Measurements from ENCODE around the gene CAPNS2.

The CAPNS2 gene

GRCh38 chr16:55566432-55567175 lies at the start of gene CAPNS2:
Gene CAPNS2 (plus strand): TSS chr16:55566684. CDS start chr16:55566757, 73 bp downstream.
- no peak for DNase-seq

- no peak for DNase-seq
Observed at GRCh38 chr16:55521792-55522191, 44.7 kb upstream of the CAPNS2 start.

DNA sequence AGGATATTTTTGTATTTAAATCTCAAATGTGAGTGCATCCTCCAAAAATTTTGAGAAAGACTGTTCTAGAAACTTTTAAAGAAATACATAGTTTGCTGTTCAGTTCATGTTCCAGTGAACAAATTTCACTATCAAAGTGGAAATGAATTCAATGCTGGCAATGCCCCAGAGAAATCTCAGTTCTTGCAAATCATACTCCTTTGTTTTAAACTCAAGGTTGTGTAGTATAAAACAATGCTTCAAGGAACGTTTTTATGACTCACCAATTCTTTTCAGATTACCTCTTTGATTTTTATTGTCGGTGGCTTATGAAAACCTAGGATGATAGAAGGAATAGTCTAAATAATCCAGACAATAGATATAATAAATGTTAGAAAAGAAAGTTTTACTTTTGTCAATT lies 40.0 kb upstream of the CAPNS2 start:
- no peak for DNase-seq

DNA sequence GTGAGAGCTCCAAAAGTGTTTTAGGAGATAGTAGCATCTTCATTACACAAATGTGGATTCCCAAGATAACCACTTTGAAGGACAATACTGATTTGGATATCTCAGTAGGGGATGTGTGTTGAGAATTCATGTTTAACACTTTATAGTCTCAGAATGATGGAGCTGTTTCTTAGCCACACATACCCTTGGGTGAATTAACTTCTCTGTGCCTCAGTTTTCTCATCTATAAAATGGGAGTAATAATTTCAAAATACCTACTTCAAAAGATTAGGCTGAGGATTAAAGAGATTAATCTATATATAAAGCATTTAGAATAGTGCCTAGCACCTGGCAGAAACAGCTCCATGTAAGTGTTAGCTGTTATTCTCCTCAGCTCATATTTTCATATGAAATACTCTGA lies 38.6 kb upstream of the CAPNS2 start:
- DNase-seq, result no peak

GRCh38 chr16:55529018-55529417 lies 37.5 kb upstream of the CAPNS2 start:
- DNase-seq, result no peak

DNA sequence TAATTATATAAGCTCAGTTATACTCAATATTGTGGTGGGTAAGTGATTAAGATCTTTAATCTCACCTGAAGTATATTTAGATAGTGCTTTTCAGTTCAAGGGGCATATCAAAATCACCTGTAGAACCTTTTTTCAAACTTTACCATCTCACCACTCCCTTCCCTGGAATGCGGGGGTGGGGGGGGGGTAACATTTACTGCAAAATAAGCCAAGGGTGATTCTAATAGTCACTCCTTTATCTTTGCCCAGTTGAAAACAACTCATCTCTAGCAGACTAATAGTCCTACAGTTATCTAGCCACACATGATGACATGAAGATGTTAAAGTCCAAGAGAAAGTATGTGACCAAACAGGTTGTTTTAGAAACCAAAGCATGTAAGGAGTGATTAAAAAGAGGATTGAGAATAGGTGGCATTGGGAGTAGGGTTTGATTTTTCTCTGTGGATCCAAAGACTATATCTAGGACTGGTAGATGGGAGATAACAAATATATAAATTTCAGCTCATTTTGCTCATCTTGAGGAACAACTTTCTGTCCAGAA lies 36.1 kb upstream of the CAPNS2 start:
- no peak for DNase-seq

DNA sequence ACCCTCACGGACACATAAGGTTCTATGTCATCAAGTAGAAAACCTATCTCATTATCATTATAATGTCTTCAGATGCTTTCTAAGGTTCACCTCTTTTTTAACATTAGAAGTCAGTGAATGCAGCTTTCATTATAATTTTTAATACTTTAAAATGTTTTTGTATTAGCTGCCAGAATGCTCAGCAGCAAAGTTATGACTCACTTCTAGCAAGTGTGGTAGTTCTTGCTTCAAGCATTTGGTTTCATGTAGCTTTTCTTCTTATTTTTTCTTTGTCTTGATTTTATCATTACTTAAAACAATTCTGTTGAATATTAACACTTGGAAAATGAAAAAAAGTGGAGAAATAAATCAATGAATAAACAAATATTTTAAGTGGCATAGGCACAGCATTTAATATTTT lies 34.3 kb upstream of the CAPNS2 start:
- DNase-seq, result no peak

- no peak for DNase-seq
Observed at GRCh38 chr16:55534756-55535155, 31.7 kb upstream of the CAPNS2 start.

- DNase-seq, result no peak
Observed at GRCh38 chr16:55539049-55539448, 27.4 kb upstream of the CAPNS2 start.

- no peak for DNase-seq
Observed at GRCh38 chr16:55539488-55539887, 27.0 kb upstream of the CAPNS2 start.

DNA sequence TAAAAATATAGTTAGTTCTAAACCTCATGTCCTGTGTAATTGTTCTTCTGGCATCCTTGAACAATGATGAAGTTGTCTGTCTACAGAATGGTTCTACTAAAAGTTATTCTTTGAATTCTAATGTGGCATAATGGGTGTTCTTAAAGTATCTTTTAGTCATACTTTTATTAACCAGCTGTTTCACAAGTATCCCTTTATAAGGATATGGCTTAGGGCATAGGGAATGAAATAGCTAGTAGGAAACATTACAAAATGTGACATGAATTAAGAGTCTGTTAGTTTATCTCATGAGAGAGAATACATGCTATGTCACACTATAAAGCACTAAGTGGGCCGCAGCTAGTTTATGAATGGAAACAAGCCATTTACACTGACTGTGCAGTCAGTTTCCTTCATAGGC lies 26.3 kb upstream of the CAPNS2 start:
- DNase-seq, result no peak

DNA sequence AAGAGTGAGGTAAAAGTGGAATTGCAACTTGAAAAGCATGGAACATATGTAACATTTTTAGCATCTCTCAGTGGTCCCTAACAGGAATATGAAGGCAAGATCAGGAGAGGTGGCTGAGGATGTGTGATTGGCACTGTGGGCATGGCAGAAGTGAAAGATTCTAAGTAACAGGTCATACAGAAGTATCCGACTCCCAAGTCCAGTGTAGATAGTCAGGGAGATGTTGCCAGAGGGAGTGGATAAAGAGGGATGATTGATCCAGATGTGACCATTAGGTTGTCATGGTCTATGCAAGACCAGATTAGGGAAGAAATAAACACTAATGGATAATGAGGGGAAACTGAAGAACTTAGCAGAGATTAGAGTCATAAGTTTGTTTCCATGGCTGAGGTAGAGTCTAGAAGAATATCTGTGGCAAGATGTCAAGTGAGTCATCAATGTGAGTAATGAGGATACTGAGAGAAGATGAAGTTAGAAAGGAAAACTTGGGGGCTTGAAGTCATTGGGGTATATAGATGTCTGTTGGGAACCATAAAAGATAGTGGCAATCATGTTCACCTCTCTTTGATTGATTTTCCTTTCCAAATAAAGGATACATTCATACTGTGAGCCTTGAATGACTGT lies 23.9 kb upstream of the CAPNS2 start:
- DNase-seq, result no peak

GRCh38 chr16:55543472-55543871 lies 23.0 kb upstream of the CAPNS2 start:
- no peak for DNase-seq

DNA sequence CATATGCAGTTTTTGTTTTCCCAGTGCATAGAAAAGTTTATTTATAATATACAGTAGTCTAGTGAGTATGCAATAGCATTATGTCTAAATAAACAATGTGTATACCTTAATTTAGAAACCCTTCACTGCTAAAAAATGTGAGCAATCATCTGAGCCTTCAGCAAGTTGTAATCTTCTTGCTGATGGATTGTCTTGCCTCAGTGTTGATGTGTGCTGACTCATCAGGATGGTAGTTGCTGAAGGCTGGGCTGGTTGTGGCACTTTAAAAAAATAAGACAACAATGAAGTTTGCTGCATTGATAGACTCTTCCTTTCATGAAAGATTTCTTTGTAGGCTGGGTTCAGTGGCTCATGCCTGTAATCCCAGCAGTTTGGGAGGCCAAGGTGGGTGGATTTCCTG lies 13.9 kb upstream of the CAPNS2 start:
- DNase-seq, result no peak

DNA sequence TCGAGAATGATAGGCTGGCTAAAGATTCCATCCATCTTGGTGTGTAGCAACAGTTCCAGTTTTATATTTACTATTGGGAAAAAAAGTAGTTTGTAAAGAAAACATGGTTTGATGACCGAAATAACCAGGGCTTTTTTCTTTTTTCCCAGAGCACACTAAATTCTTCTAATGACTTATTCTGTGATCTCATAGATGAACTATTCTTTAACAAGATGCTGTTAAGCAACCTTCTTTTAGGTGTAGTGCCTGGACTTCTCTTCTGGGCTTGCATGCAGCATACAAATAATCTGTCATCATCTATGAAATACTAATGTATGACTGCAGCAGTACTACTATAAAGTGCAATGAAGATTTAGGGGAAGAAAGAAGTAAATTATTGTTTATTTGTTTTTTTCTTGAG lies 11.0 kb upstream of the CAPNS2 start:
- DNase-seq, result no peak

DNA sequence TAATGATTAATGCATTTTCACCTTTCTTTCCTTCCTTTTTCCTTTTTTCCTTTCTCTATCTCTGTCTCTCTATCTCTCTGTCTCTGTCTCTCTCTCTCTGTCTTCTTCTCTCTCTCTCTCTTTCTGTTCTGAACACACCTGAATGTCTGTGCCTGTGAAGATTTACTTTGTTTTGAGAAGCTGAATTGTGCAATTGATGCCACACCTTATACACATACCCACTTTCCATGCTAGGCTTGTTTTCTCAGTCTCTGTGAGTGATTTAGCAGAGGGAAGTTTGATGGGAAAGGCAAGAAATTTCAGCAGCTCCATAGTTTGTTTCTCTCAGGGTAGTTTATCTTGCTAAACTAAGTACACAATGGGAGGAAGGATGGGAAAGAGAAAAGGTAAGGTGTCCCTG lies 9.3 kb upstream of the CAPNS2 start:
- DNase-seq, result no peak

DNA sequence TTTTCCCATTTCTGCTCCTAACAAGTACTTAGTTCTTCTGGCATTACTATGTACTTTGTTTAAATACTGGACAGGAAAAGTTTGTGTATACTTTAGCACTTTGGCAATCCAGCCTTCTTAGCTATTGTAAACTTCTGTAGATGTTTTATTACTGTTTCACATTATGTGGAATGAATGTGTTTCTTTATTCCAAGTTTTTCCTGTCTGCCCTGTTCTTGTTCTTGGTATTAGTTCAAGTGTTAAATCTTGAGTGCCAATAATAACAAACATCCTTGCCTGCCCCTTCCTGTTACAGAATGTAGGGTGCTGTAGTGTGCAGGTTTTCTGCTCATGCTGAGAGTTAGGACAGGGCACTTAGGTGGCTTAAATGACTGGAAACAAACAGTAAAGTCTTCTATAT lies 7.3 kb upstream of the CAPNS2 start:
- no peak for DNase-seq

DNA sequence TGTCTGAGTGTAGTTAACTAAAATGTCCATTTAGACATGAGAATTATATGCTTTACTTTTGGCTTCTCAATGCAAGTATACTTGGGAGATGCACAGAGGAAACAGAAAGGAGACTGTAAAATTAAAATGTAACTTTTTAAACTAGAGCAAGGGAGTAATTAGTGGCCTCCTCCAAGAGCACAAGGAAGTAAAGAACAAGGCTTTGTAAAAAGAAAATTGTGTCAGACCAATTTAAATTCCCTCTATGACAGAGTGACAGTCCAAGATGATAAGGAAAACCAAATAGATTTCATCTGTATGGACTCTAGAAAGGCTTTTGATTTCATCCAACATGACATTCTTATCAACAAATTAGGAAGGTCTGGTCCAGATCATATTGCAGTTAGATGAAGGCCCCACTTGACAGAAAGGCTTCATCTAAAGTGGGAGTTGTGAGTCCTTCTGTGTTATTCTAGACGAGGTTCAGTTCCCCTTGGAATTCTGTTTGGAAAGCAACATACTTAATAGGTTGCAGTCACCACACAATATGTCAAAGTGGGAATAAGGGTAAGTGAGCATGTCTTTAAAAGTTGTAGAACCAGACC lies 6.5 kb upstream of the CAPNS2 start:
- DNase-seq, result no peak

DNA sequence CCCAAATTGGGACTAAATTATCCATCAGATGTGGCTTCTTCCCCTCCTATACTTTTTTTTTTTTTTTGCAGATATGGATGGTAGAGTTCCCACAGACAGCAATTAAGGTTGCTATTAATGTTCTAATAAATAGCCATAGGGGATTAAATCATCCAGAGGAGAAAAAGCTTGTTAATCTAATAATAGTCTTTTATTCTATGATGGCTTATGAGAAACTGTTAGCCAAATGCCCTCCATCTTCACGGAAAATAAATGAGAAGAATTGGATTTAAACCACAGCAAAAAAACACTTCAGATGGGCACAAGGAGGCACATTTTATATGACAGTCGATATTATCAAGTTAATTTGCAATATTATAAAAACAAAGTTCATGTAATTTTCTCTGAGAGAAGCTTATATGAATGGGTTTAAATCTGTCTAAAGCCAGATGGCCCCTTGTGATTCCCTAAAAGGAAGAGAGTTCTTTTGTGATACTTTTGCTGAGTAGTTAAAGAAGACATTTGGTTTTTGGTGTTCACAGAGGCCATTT lies 5.1 kb upstream of the CAPNS2 start:
- DNase-seq, result no peak

GRCh38 chr16:55562936-55563335 lies 3.5 kb upstream of the CAPNS2 start:
- no peak for DNase-seq

GRCh38 chr16:55563797-55564196 lies 2.7 kb upstream of the CAPNS2 start:
- no peak for DNase-seq

- DNase-seq, result no peak
Observed at GRCh38 chr16:55565086-55565485, 1.4 kb upstream of the CAPNS2 start.

DNA sequence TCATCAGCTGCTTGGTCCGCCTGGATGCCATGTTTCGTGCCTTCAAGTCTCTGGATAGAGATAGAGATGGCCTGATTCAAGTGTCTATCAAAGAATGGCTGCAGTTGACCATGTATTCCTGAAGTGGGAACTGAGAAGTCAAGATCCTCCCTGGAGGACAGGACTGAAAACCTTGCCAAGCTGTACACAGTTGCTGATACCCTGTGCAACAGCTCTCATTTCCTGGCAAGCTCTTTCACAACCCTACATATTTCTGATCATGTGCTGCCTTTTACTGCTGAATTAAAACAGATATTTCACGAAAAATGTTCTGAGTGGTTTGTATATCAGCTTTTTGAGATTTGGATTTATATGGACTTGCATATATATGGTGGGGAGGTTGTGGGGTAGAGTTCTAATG lies 898 bp downstream of the CAPNS2 start:
- no peak for DNase-seq

GRCh38 chr16:55568207-55568606 lies 1.7 kb downstream of the CAPNS2 start:
- no peak for DNase-seq
